Ishikawa (cell line): ENCODE results near the gene ARHGAP40.

Experiments used
- CEBPB ChIP-seq: IDR thresholded peaks from 2 replicates; pipeline ENCODE4 v1.6.1; 2012
- CREB1 ChIP-seq: IDR thresholded peaks from 2 replicates; pipeline ENCODE4 v1.6.1; 2012; ENCODE audit warnings: low read depth
- EGR1 ChIP-seq: IDR thresholded peaks from 2 replicates; pipeline ENCODE4 v1.6.1; 2012
- EP300 ChIP-seq: IDR thresholded peaks from 2 replicates; pipeline ENCODE4 v1.6.1; 2012; ENCODE audit warnings: borderline replicate concordance
- FOXM1 ChIP-seq: IDR thresholded peaks from 2 replicates; pipeline ENCODE4 v1.6.1; 2012; ENCODE audit warnings: low read depth, borderline replicate concordance
- MAX ChIP-seq: IDR thresholded peaks from 2 replicates; pipeline ENCODE4 v1.6.1; 2012
- NFIC ChIP-seq: IDR thresholded peaks from 2 replicates; pipeline ENCODE4 v1.6.1; 2012
- RAD21 ChIP-seq: IDR thresholded peaks from 2 replicates; pipeline ENCODE4 v1.6.1; 2012; ENCODE audit warnings: low read depth
- REST ChIP-seq: IDR thresholded peaks from 2 replicates; pipeline ENCODE4 v1.6.1; 2012; ENCODE audit warnings: low read depth, mild to moderate bottlenecking
- TAF1 ChIP-seq: IDR thresholded peaks from 2 replicates; pipeline ENCODE4 v1.6.1; 2012; ENCODE audit warnings: low read depth, mild to moderate bottlenecking
- TCF12 ChIP-seq: IDR thresholded peaks from 2 replicates; pipeline ENCODE4 v1.6.1; 2012; ENCODE audit warnings: low read depth
- TEAD4 ChIP-seq: IDR thresholded peaks from 2 replicates; pipeline ENCODE4 v1.6.1; 2012
- USF1 ChIP-seq: IDR thresholded peaks from 2 replicates; pipeline ENCODE4 v1.6.1; 2012
- YY1 ChIP-seq: IDR thresholded peaks from 2 replicates; pipeline ENCODE4 v1.6.1; 2012; ENCODE audit warnings: low read depth
- ZBTB7A ChIP-seq: IDR thresholded peaks from 2 replicates; pipeline ENCODE4 v1.6.1; 2012; ENCODE audit warnings: low read depth

Gene ARHGAP40

GRCh38 chr20:38697306-38697705, 95.7 kb downstream of the ARHGAP40 start:
- TF ChIP-seq NFIC (no peak), FOXM1 (no peak), EP300 (no peak), ZBTB7A (no peak), CREB1 (no peak), TAF1 (no peak), YY1 (no peak), CEBPB (no peak), TEAD4 (no peak), MAX (no peak), RAD21 (no peak), TCF12 (no peak)

- TF ChIP-seq ZBTB7A (no peak), NFIC (no peak), TCF12 (no peak), RAD21 (no peak), FOXM1 (no peak), EGR1 (no peak), REST (no peak), MAX (no peak)
These were observed 96.9 kb downstream of the ARHGAP40 start for GRCh38 chr20:38698541-38698940.

- TF ChIP-seq REST (no peak), CEBPB (no peak), RAD21 (no peak), TEAD4 (no peak), TCF12 (no peak), CREB1 (no peak), EGR1 (no peak), NFIC (no peak), USF1 (no peak), TAF1 (no peak)
These were observed 98.5 kb downstream of the ARHGAP40 start for GRCh38 chr20:38700141-38700540.
